Activated B cell treated with CpG ODN at 0.5 μM for 24 hours (primary cell): ENCODE data around the gene WDPCP. TPM values are rescaled to one million over a fixed set of nuclear protein-coding genes. Genes with fewer than 3 reads are reported as not detected.
"Not testable (repeated sequence)": the region's sequence is repeated elsewhere in the genome, so short reads cannot be mapped to it uniquely, and the experiment has no call there.

Source experiments
- ATAC-seq: fragments of 200-7000 bp; cut with Tn5 transposase; one replicate; pipeline ENCODE4 v1.10.0; 2021; ENCODE audit warnings: low read depth, mild to moderate bottlenecking, moderate library complexity
- CTCF ChIA-PET: fragments of 350-600 bp; sonication (Branson Sonifier 250); formaldehyde crosslinking; loops from one replicate; lab custom pipeline; 2021; ENCODE audit warnings: antibody characterized with exemption; lab: Charles Lee
- POLR2A ChIA-PET: fragments of 350-600 bp; sonication (Branson Sonifier 250); formaldehyde crosslinking; loops from one replicate; lab custom pipeline; 2021; ENCODE audit warnings: antibody characterized with exemption; lab: Charles Lee
- DNase-seq: peaks from one replicate; pipeline ENCODE4 v3.0.0; 2022
- H3K27ac Mint-ChIP-seq: one replicate; pipeline ENCODE4 v1.8.0; 2020; ENCODE audit warnings: mixed read lengths
- H3K27me3 Mint-ChIP-seq: one replicate; pipeline ENCODE4 v1.8.0; 2021; ENCODE audit warnings: mixed read lengths
- H3K36me3 Mint-ChIP-seq: one replicate; pipeline ENCODE4 v1.8.0; 2021; ENCODE audit warnings: low read depth, mixed read lengths
- H3K4me1 Mint-ChIP-seq: one replicate; pipeline ENCODE4 v1.8.0; 2021; ENCODE audit warnings: mixed read lengths
- H3K4me3 Mint-ChIP-seq: one replicate; pipeline ENCODE4 v1.8.0; 2020; ENCODE audit warnings: mild to moderate bottlenecking, mixed read lengths
- H3K9me3 Mint-ChIP-seq: one replicate; pipeline ENCODE4 v1.8.0; 2020; ENCODE audit warnings: mixed read lengths
- intact Hi-C: fragments of 100-400 bp; cut with micrococcal nuclease; formaldehyde crosslinking; loops from one replicate; pipeline ENCODE4 v1.15.1; 2024
- total RNA-seq: library from RNA; stranded (reverse); gene quantifications from 2 replicates; pipeline ENCODE4 v1.2.3, GENCODE V29; 2022
- TF ChIP-seq, protein P1 (sequence below): fragments of 200-600 bp; IDR thresholded peaks from one replicate; pipeline ENCODE4 v1.8.0; 2022; ENCODE audit warnings: antibody characterized with exemption, mild to moderate bottlenecking

WDPCP gene
- total RNA-seq, 1 donor from 2014 or later = 12.9 TPM

DNA sequence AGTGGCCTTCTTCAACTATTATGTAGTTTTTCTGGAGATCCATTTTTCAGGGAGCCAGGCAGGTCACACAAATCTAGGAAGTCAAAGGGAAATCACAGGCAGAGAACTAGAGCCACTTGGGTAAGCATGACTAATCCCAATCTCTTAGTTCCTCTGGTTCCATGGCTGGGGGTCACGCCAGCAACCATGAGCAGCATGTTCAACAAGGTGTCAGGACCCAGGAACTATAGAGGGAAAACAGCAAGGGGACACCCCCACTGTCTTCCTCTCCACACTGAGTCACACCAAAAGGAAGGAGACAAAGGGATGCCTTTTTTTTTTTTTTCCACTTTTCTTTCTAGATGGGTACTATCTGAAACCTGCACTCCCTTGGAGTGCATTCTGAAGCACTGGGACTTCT lies 286.8 kb downstream of the WDPCP start:
- H3K4me1 Mint-ChIP-seq = no peaks in the 10 kb centered on the region
- ChIA-PET POLR2A (no interaction called here), CTCF (no interaction called here)
- peaks cover 61% of the 10 kb centered on the region for H3K36me3 Mint-ChIP-seq
- no peaks in the 10 kb centered on the region for H3K27me3 Mint-ChIP-seq
- DNase-seq (no peak), ATAC-seq (no peak)
- no peak overlapping the region for H3K4me3 Mint-ChIP-seq
- intact Hi-C loops = no loop called here
- TF ChIP-seq, protein P1, sequence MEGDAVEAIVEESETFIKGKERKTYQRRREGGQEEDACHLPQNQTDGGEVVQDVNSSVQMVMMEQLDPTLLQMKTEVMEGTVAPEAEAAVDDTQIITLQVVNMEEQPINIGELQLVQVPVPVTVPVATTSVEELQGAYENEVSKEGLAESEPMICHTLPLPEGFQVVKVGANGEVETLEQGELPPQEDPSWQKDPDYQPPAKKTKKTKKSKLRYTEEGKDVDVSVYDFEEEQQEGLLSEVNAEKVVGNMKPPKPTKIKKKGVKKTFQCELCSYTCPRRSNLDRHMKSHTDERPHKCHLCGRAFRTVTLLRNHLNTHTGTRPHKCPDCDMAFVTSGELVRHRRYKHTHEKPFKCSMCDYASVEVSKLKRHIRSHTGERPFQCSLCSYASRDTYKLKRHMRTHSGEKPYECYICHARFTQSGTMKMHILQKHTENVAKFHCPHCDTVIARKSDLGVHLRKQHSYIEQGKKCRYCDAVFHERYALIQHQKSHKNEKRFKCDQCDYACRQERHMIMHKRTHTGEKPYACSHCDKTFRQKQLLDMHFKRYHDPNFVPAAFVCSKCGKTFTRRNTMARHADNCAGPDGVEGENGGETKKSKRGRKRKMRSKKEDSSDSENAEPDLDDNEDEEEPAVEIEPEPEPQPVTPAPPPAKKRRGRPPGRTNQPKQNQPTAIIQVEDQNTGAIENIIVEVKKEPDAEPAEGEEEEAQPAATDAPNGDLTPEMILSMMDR = no peak
- no peak overlapping the region for H3K27ac Mint-ChIP-seq
- peaks cover 53% of the 10 kb centered on the region for H3K9me3 Mint-ChIP-seq

DNA sequence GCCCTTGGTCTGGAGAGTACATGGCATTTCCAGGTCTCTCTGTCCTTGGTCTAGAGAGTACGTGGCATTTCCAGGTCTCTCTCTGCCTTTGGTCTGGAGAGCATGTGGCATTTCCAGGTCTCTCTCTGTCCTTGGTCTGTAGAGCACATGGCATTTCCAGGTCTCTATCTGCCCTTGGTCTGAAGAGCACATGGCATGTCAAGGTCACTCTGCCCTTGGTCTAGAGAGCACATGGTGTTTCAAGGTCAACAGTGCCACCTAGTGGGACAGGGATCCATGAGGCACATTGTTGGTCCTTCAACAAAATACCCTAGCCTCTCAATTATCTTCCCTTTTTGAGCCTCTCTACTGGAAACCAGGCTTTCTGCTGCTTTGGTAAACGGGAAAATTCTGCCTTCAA lies 287.4 kb downstream of the WDPCP start:
- no peak for ATAC-seq
- POLR2A ChIA-PET = no interaction called here

DNA sequence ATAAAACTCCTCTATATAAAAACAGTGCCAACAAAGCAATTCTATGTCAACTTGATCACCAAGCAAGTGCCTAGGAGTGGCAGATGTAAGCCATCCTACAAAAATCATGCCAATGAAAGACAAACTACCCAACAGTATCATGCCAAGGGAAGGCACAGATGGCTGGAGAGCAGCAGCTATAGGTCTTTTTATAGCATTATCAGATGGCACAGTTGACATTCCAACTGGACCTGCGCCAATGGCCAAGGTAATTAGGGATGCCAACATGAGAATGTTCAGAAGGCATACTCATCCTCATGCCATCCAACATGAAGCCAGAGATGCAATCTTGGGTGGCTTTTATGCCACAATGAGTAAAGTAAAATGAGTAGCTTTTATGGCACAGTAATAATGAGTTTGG lies 300.3 kb downstream of the WDPCP start:
- TF ChIP-seq, protein P1 = no peak
- H3K4me3 Mint-ChIP-seq = no peak overlapping the region
- ChIA-PET CTCF (no interaction called here), POLR2A (no interaction called here)
- intact Hi-C loops = no loop called here
- ATAC-seq (no peak), DNase-seq (no peak)
- H3K27me3 Mint-ChIP-seq = no peaks in the 10 kb centered on the region
- peaks cover 25% of the 10 kb centered on the region for H3K36me3 Mint-ChIP-seq
- no peak overlapping the region for H3K27ac Mint-ChIP-seq
- no peaks in the 10 kb centered on the region for H3K4me1 Mint-ChIP-seq
- peaks cover 14% of the 10 kb centered on the region for H3K9me3 Mint-ChIP-seq

More for the DNA sequence above, 287.4 kb downstream of the WDPCP start:
- Mint-ChIP-seq H3K27ac (no peak overlapping the region), H3K9me3 (peaks cover 53% of the 10 kb centered on the region), H3K36me3 (peaks cover 63% of the 10 kb centered on the region), H3K4me1 (no peaks in the 10 kb centered on the region), H3K4me3 (no peak overlapping the region), H3K27me3 (no peaks in the 10 kb centered on the region)
- TF ChIP-seq, protein P1 = no peak
- CTCF ChIA-PET = no interaction called here
- DNase-seq = no peak
- intact Hi-C loops = no loop called here

DNA sequence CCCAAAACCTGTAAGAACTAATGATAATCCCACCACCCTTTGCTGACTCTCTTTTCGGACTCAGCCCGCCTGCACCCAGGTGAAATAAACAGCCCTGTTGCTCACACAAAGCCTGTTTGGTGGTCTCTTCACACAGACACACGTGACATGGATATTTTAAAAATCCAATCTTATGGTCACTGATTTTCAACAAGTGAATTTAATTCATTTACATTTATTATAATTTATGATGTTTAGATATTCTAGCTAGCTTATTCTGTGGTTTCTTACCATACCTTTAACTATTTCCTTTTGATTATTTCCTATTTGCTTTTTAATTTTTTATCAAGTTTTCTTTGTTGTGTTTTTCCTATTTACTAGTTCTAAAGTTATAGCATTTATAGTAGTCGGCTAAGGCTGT lies 301.8 kb downstream of the WDPCP start:
- H3K27ac Mint-ChIP-seq, H3K4me3 Mint-ChIP-seq, H3K27me3 Mint-ChIP-seq, CTCF ChIA-PET, ATAC-seq, POLR2A ChIA-PET, H3K4me1 Mint-ChIP-seq, intact Hi-C loops, DNase-seq: not testable (repeated sequence)
- Mint-ChIP-seq H3K9me3 (peaks cover 18% of the 10 kb centered on the region), H3K36me3 (peaks cover 22% of the 10 kb centered on the region)

DNA sequence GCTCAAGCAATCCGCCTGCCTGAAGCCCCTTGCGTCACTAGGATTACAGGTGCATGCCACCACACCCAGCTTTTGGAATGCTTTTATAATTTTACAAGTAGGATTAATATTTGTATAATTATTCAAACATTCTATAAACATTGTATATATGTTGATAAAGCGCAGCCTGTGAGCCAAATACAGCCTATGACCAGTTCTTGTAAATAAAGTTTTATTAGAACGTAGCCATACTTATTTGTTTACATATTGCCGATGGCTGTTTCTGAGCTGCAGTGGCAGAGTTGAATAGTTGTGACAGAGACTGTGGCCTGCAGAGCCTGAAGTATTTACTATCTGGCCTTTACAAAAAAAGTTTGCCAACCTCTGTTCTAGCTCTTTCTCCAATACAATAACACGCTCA lies 305.0 kb downstream of the WDPCP start:
- peaks cover 26% of the 10 kb centered on the region for H3K36me3 Mint-ChIP-seq
- intact Hi-C loops = no loop called here

More for the DNA sequence above, 305.0 kb downstream of the WDPCP start:
- Mint-ChIP-seq H3K9me3 (peaks cover 35% of the 10 kb centered on the region), H3K27ac (no peak overlapping the region), H3K4me3 (no peak overlapping the region), H3K27me3 (no peaks in the 10 kb centered on the region), H3K4me1 (no peaks in the 10 kb centered on the region)
- TF ChIP-seq, protein P1 = no peak
- POLR2A ChIA-PET = no interaction called here
- CTCF ChIA-PET = no interaction called here
- ATAC-seq (no peak), DNase-seq (no peak)
